Raji (cell line): Measurements from ENCODE around the gene ITGA8.

Experiments used
- POLR2A ChIP-seq: IDR thresholded peaks from 2 replicates; pipeline ENCODE4 v1.6.1; 2011; ENCODE audit warnings: low read depth, low read length, control low read depth; ENCODE audit not compliant: insufficient read depth

Gene ITGA8

GRCh38 chr10:15521328-15521903 is 198.3 kb downstream of the ITGA8 start:
- TF ChIP-seq POLR2A, result no peak

GRCh38 chr10:15518250-15518649 is 201.5 kb downstream of the ITGA8 start:
- TF ChIP-seq POLR2A, result no peak

GRCh38 chr10:15516256-15517085 is 203.3 kb downstream of the ITGA8 start:
- no peak for TF ChIP-seq POLR2A

GRCh38 chr10:15515202-15515601 is 204.5 kb downstream of the ITGA8 start:
- no peak for TF ChIP-seq POLR2A

GRCh38 chr10:15510963-15511362 is 208.8 kb downstream of the ITGA8 start:
- TF ChIP-seq POLR2A, result no peak

GRCh38 chr10:15505329-15505728 is 214.4 kb downstream of the ITGA8 start:
- no peak for TF ChIP-seq POLR2A

GRCh38 chr10:15504101-15504840 is 215.5 kb downstream of the ITGA8 start:
- TF ChIP-seq POLR2A, result no peak

GRCh38 chr10:15494850-15495506 is 224.7 kb downstream of the ITGA8 start:
- TF ChIP-seq POLR2A, result no peak

- no peak for TF ChIP-seq POLR2A
These were observed 227.7 kb downstream of the ITGA8 start for GRCh38 chr10:15491856-15492642.

- TF ChIP-seq POLR2A, result no peak
These were observed 230.3 kb downstream of the ITGA8 start for GRCh38 chr10:15489431-15489830.

- TF ChIP-seq POLR2A, result no peak
These were observed 232.3 kb downstream of the ITGA8 start for GRCh38 chr10:15487376-15487775.

- no peak for TF ChIP-seq POLR2A
These were observed 233.3 kb downstream of the ITGA8 start for GRCh38 chr10:15486404-15486803.

GRCh38 chr10:15485684-15486316 is 233.9 kb downstream of the ITGA8 start:
- no peak for TF ChIP-seq POLR2A

GRCh38 chr10:15485027-15485426 is 234.7 kb downstream of the ITGA8 start:
- no peak for TF ChIP-seq POLR2A
